Testis (tissue), 2 donors: ENCODE results near the gene RRAGB.

Source experiments
- CTCF ChIP-seq, 3 experiments: fragments of 450-650 bp in 2 of 3; fragments of 200-600 bp in 1 of 3; sonication (generic) in 1 of 3; IDR thresholded peaks; one replicate each; pipeline ENCODE4 v1.5.1; 2016 to 2019; ENCODE audit warnings: antibody characterized with exemption in 3 of 3, mild to moderate bottlenecking in 2 of 3, moderate library complexity in 1 of 3
- POLR2A ChIP-seq: fragments of 450-650 bp; IDR thresholded peaks from one replicate; pipeline ENCODE4 v1.6.1; 2017; ENCODE audit warnings: antibody characterized with exemption, mild to moderate bottlenecking, moderate library complexity

- no peak for TF ChIP-seq CTCF (IDR thresholded peaks at IDR 0.05)
- TF ChIP-seq POLR2A = no peak
Measured at GRCh38 chrX:55668084-55668483, 49.5 kb upstream of the RRAGB start.
